ENCODE results near the gene FXN.

- TF ChIP-seq, protein P1, sequence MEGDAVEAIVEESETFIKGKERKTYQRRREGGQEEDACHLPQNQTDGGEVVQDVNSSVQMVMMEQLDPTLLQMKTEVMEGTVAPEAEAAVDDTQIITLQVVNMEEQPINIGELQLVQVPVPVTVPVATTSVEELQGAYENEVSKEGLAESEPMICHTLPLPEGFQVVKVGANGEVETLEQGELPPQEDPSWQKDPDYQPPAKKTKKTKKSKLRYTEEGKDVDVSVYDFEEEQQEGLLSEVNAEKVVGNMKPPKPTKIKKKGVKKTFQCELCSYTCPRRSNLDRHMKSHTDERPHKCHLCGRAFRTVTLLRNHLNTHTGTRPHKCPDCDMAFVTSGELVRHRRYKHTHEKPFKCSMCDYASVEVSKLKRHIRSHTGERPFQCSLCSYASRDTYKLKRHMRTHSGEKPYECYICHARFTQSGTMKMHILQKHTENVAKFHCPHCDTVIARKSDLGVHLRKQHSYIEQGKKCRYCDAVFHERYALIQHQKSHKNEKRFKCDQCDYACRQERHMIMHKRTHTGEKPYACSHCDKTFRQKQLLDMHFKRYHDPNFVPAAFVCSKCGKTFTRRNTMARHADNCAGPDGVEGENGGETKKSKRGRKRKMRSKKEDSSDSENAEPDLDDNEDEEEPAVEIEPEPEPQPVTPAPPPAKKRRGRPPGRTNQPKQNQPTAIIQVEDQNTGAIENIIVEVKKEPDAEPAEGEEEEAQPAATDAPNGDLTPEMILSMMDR (IDR thresholded peaks at IDR 0.05), result no peak
- TF ChIP-seq POLR2A (IDR thresholded peaks at IDR 0.05), result no peak
- TF ChIP-seq POLR2AphosphoS5 (IDR thresholded peaks at IDR 0.05), result no peak
Measured at GRCh38 chr9:69020301-69021145, 15.0 kb upstream of the FXN start.
